ENCODE measurements around the gene IGIP. TPM values are rescaled to one million over a fixed set of nuclear protein-coding genes. Genes with fewer than 3 reads are reported as not detected.

Gene IGIP
- total RNA-seq, 1 donor from 2014 or later, result 3.7 TPM

DNA sequence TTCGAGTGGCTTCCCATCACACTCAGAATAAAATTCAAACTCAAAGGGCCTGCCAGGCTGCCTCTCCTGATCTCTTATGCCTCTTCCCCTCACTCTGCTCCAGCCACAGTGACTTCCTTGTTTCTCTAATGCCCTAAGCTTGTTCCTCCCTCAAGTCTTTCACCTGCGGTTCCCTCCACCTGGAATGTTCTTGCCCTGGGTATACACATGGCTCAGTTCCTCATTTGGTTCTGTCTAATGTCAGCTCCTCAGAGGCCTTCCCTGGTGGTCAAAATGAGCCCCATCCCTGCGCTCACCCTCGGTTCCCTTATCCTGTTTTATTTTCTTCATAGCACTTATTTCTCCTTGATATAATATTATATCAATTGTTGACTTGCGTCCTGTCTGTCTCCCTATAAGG is 36.5 kb downstream of the IGIP start:
- no peak for DNase-seq (ENCODE audit: extremely low read depth, low read depth, low spot score)

DNA sequence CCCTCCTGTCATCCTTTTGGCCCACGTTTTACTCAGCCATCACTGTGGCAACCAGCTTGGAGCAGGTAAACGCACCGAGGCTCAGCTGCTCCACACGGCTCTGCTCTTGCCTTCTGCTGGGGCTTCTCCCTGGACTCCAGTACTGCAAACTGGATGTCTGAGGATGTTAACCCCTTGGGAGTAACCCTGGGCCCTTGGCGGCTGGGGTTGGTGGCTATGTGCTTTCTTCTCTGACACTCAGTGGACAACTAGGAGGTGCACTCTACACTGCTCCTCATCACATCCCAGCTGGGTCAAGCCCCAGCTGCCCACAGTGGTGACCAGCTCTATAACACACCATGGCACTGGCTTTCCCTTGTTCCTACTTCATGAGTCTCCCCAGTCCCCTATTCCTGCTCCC is 37.0 kb downstream of the IGIP start:
- DNase-seq (ENCODE audit: extremely low read depth, low read depth, low spot score), result no peak

- no peak for DNase-seq (ENCODE audit: extremely low read depth, low read depth, low spot score)
Observed at GRCh38 chr5:140165101-140165922, 39.6 kb downstream of the IGIP start.

DNA sequence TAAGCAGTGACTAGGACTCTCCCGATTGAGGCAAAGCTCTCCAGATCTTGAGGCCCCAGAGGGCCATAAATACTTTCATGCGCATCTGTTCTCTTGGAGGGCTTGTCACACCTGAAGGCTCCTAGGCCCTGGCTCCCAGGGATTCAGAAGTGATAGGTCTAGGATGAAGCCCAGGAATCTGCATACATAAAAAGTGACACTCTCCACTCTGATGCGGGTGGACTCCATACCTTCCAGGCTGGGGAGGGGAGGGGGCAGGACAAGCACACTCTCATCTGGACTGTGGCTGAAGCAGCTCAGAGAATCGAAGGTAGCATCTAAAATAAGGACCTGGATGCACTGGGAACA is 40.2 kb downstream of the IGIP start:
- DNase-seq (ENCODE audit: extremely low read depth, low read depth, low spot score), result no peak

DNA sequence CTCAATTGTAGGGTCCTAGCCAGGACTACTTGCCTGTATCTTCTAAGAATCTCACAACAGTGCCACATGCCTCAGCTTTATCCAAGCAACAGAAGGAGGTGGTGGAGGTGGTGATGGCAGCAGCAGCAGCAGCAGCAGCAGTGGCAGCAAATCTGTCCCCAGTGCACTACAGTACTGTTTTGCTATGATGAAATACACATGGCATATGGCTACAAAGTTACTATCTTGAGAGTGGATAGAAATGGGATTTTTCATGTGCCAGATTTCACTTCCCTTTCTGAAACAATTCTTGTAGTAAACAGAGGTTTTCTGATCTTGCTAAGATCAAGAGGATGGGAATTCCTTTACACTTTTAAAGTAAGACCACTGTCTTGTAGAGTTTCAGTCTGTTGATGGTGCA is 41.2 kb downstream of the IGIP start:
- no peak for DNase-seq (ENCODE audit: extremely low read depth, low read depth, low spot score)

- DNase-seq (ENCODE audit: extremely low read depth, low read depth, low spot score), result no peak
Observed at GRCh38 chr5:140168371-140168770, 42.6 kb downstream of the IGIP start.

- DNase-seq (ENCODE audit: extremely low read depth, low read depth, low spot score), result no peak
Observed at GRCh38 chr5:140169410-140169809, 43.7 kb downstream of the IGIP start.

- DNase-seq (ENCODE audit: extremely low read depth, low read depth, low spot score), result no peak
Observed at GRCh38 chr5:140172483-140172882, 46.7 kb downstream of the IGIP start.

GRCh38 chr5:140174014-140174413 is 48.3 kb downstream of the IGIP start:
- no peak for DNase-seq (ENCODE audit: extremely low read depth, low read depth, low spot score)

- DNase-seq (ENCODE audit: extremely low read depth, low read depth, low spot score), result no peak
Observed at GRCh38 chr5:140174465-140175366, 49.0 kb downstream of the IGIP start, which contains the start of gene CYSTM1. Gene CYSTM1, plus strand, starts transcription at chr5:140175188. Its CDS starts 19,278 bp downstream, at chr5:140194466.

DNA sequence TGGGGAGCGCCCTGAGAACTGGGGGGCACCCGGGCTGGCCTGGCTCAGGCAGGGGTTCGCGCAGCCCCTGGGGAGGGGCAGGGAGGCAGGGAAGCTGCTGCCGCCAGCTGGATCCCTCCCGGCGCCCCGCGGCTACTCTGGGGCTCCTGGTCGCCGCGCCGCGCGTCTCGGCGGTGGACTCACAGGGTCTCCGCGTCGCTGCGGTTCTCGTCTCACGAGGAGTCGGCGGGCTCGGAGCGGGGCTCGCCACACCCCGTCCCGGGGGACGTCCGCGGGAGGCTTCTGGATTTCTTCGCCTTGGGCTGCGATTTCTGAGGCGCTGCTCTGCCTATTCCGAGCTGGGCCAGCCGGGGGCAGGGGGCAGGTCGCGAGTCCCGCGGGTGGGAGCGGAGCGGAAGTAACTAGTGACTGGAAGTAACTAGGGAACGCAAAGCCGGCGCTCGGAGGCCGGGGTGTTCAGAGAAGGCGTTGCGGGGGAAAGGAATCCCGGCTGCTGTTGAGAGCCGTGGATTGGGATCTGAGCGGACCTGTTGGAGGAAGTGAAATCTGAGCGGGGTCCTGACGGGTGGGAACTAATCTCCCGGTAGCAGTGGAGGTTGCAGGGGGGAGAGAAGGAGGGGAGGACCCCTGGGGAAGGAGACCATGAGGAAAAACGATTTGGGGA is 49.8 kb downstream of the IGIP start:
- no peak for DNase-seq (ENCODE audit: extremely low read depth, low read depth, low spot score)

GRCh38 chr5:140176031-140176387 is 50.3 kb downstream of the IGIP start:
- no peak for DNase-seq (ENCODE audit: extremely low read depth, low read depth, low spot score)

- DNase-seq (ENCODE audit: extremely low read depth, low read depth, low spot score), result no peak
Observed at GRCh38 chr5:140178086-140178410, 52.3 kb downstream of the IGIP start.

- DNase-seq (ENCODE audit: extremely low read depth, low read depth, low spot score), result no peak
Observed at GRCh38 chr5:140178482-140179116, 52.9 kb downstream of the IGIP start.

Other genes with a start within 250 kb of the IGIP start
- 0.23 and 0.39 TPM in 2 replicates for gene NRG2, start 82.6 kb upstream of the IGIP start, total RNA-seq
- 7.0 and 11.7 TPM in 2 replicates for gene PURA, start 11.8 kb upstream of the IGIP start, total RNA-seq
- 61.0 and 86.3 TPM in 2 replicates for gene CYSTM1, start 49.3 kb downstream of the IGIP start, total RNA-seq
- 117 and 166 TPM in 2 replicates for gene PFDN1, start 177.2 kb downstream of the IGIP start, total RNA-seq
- 59.6 and 86.3 TPM in 2 replicates for gene HBEGF, start 220.7 kb downstream of the IGIP start, total RNA-seq
- 0.06 TPM in 1 of 2 replicates, not detected in the other for gene SLC4A9, start 234.3 kb downstream of the IGIP start, total RNA-seq

Data from glomerular endothelial cell (primary cell).